Measurements from ENCODE around the gene R3HDM2.

DNA sequence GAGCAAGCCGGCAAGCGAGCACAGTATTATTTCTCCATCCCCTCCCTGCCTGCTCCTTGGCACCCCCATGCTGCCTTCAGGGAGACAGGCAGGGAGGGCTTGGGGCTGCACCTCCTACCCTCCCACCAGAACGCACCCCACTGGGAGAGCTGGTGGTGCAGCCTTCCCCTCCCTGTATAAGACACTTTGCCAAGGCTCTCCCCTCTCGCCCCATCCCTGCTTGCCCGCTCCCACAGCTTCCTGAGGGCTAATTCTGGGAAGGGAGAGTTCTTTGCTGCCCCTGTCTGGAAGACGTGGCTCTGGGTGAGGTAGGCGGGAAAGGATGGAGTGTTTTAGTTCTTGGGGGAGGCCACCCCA, 218.2 kb downstream of the R3HDM2 start:
- TF ChIP-seq EZH2 (IDR thresholded peaks at IDR 0.05; ENCODE audit: borderline replicate concordance), result no peak
- TF ChIP-seq, protein P1, sequence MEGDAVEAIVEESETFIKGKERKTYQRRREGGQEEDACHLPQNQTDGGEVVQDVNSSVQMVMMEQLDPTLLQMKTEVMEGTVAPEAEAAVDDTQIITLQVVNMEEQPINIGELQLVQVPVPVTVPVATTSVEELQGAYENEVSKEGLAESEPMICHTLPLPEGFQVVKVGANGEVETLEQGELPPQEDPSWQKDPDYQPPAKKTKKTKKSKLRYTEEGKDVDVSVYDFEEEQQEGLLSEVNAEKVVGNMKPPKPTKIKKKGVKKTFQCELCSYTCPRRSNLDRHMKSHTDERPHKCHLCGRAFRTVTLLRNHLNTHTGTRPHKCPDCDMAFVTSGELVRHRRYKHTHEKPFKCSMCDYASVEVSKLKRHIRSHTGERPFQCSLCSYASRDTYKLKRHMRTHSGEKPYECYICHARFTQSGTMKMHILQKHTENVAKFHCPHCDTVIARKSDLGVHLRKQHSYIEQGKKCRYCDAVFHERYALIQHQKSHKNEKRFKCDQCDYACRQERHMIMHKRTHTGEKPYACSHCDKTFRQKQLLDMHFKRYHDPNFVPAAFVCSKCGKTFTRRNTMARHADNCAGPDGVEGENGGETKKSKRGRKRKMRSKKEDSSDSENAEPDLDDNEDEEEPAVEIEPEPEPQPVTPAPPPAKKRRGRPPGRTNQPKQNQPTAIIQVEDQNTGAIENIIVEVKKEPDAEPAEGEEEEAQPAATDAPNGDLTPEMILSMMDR (IDR thresholded peaks at IDR 0.05; ENCODE audit: poor library complexity), result no peak
- TF ChIP-seq EZH2phosphoT487 (IDR thresholded peaks at IDR 0.05; ENCODE audit: low read depth, severe bottlenecking, unreplicated experiment), result no peak
